HG03439 (cell line): Measurements from ENCODE around the gene CNIH1.
A peak's percentile ranks its signal among the peaks of the same experiment; 100 is the strongest.
"Not testable (repeated sequence)": the region's sequence is repeated elsewhere in the genome, so short reads cannot be mapped to it uniquely, and the experiment has no call there.

Experiments used
- ATAC-seq: cut with Tn5 transposase; IDR thresholded peaks from one replicate; pipeline ENCODE4 v1.9.1; 2021; ENCODE audit warnings: mild to moderate bottlenecking, moderate library complexity; ENCODE audit not compliant: unreplicated experiment

CNIH1 gene

GRCh38 chr14:54470701-54471100 is 29.5 kb upstream of the CNIH1 start:
- no peak for ATAC-seq

- no peak for ATAC-seq
Measured at GRCh38 chr14:54467280-54467679, 26.1 kb upstream of the CNIH1 start.

- ATAC-seq, result no peak
Measured at GRCh38 chr14:54465654-54466053, 24.5 kb upstream of the CNIH1 start.

GRCh38 chr14:54462048-54462447 is 20.9 kb upstream of the CNIH1 start:
- no peak for ATAC-seq

- ATAC-seq, result no peak
Measured at GRCh38 chr14:54459106-54459505, 17.9 kb upstream of the CNIH1 start.

GRCh38 chr14:54458536-54458935 is 17.4 kb upstream of the CNIH1 start:
- not testable (repeated sequence) for ATAC-seq

- no peak for ATAC-seq
Measured at GRCh38 chr14:54457609-54457996, 16.4 kb upstream of the CNIH1 start.

- ATAC-seq, result not testable (repeated sequence)
Measured at GRCh38 chr14:54456820-54457608, 15.8 kb upstream of the CNIH1 start.

- ATAC-seq, result no peak
Measured at GRCh38 chr14:54455363-54455762, 14.2 kb upstream of the CNIH1 start.

GRCh38 chr14:54453990-54454389 is 12.8 kb upstream of the CNIH1 start:
- not testable (repeated sequence) for ATAC-seq

- no peak for ATAC-seq
Measured at GRCh38 chr14:54453252-54453651, 12.1 kb upstream of the CNIH1 start.

- no peak for ATAC-seq
Measured at GRCh38 chr14:54451961-54452360, 10.8 kb upstream of the CNIH1 start.

GRCh38 chr14:54451121-54451601 is 10.0 kb upstream of the CNIH1 start:
- ATAC-seq, result no peak

- ATAC-seq, result peak; percentile 64
Measured at GRCh38 chr14:54450535-54450934, 9.4 kb upstream of the CNIH1 start.

- ATAC-seq, result no peak
Measured at GRCh38 chr14:54447231-54447692, 6.1 kb upstream of the CNIH1 start.

- ATAC-seq, result no peak
Measured at GRCh38 chr14:54446161-54446693, 5.1 kb upstream of the CNIH1 start.

GRCh38 chr14:54444681-54445080 is 3.5 kb upstream of the CNIH1 start:
- ATAC-seq, result no peak

GRCh38 chr14:54443981-54444380 is 2.8 kb upstream of the CNIH1 start:
- ATAC-seq, result no peak

- not testable (repeated sequence) for ATAC-seq
Measured at GRCh38 chr14:54442961-54443360, 1.8 kb upstream of the CNIH1 start.

GRCh38 chr14:54440476-54440872 is 700 bp downstream of the CNIH1 start:
- ATAC-seq, result no peak

GRCh38 chr14:54440037-54440436 is 1.1 kb downstream of the CNIH1 start:
- no peak for ATAC-seq

GRCh38 chr14:54438703-54439102 is 2.5 kb downstream of the CNIH1 start:
- no peak for ATAC-seq
